A549 (cell line): ENCODE data around the gene CRACR2B.
A peak's percentile ranks its signal among the peaks of the same experiment; 100 is the strongest.

Source experiments
- BCL3 ChIP-seq: fragments of >200 bp; sonication (Bioruptor Twin); formaldehyde crosslinking; IDR thresholded peaks from 3 replicates; pipeline ENCODE4 v1.6.1; 2016
- BHLHE40 ChIP-seq: IDR thresholded peaks from 2 replicates; pipeline ENCODE4 v1.6.1; 2012; ENCODE audit warnings: low read depth, low read length, inconsistent platforms
- CTCF ChIP-seq: fragments of >200 bp; sonication (Bioruptor Twin); formaldehyde crosslinking; IDR thresholded peaks from 3 replicates; pipeline ENCODE4 v1.5.1; 2016
- EP300 ChIP-seq, 2 experiments: fragments of >200 bp; sonication (Bioruptor Twin); formaldehyde crosslinking; IDR thresholded peaks; 2 replicates in 1 of 2; 3 replicates in 1 of 2; pipeline ENCODE4 v1.6.1; 2016 to 2017
- JUN ChIP-seq, 2 experiments: fragments of >200 bp; sonication (Bioruptor Twin); formaldehyde crosslinking; IDR thresholded peaks; 2 replicates in 1 of 2; 3 replicates in 1 of 2; pipeline ENCODE4 v1.6.1; 2016 to 2017
- MAX ChIP-seq: IDR thresholded peaks from 2 replicates; pipeline ENCODE4 v1.6.1; 2012
- PBX3 ChIP-seq: IDR thresholded peaks from 2 replicates; pipeline ENCODE4 v1.6.1; 2012
- POLR2A ChIP-seq: IDR thresholded peaks from 2 replicates; pipeline ENCODE4 v1.6.1; 2012; ENCODE audit warnings: mild to moderate bottlenecking, low read length
- POLR2AphosphoS2 ChIP-seq: conservative IDR thresholded peaks from 2 replicates; pipeline ENCODE4 v1.6.1; 2012; ENCODE audit warnings: low read length, improper control_type of control experiment, inconsistent platforms
- RAD21 ChIP-seq, 2 experiments: fragments of >200 bp in 1 of 2; sonication (Bioruptor Twin) in 1 of 2; formaldehyde crosslinking in 1 of 2; IDR thresholded peaks in 1 of 2; conservative IDR thresholded peaks in 1 of 2; 2 replicates in 1 of 2; 3 replicates in 1 of 2; pipeline ENCODE4 v1.6.1; 2012 to 2018; ENCODE audit warnings: inconsistent platforms in 1 of 2
- SREBF2 ChIP-seq: fragments of 450-650 bp; IDR thresholded peaks from 2 replicates; pipeline ENCODE4 v1.6.1; 2014; ENCODE audit warnings: mild to moderate bottlenecking, moderate library complexity
- TFCP2L1 ChIP-seq: fragments of 250-450 bp; sonication (Bioruptor Pico); IDR thresholded peaks from 2 replicates; pipeline ENCODE4 v1.5.0; 2021; ENCODE audit warnings: mild to moderate bottlenecking
- TP53 ChIP-seq: fragments of 250-450 bp; sonication (Bioruptor Pico); IDR thresholded peaks from 2 replicates; pipeline ENCODE4 v1.5.0; 2021; ENCODE audit warnings: mild to moderate bottlenecking, moderate library complexity
- USF2 ChIP-seq: fragments of 450-650 bp; IDR thresholded peaks from 2 replicates; pipeline ENCODE4 v1.6.1; 2014; ENCODE audit warnings: antibody characterized with exemption

GRCh38 chr11:859394-860131 is 31.8 kb downstream of the CRACR2B start:
- TF ChIP-seq CTCF, result no peak
- TF ChIP-seq MAX, result no peak
- no peak for TF ChIP-seq POLR2A
- no peak for TF ChIP-seq SREBF2
- TF ChIP-seq BHLHE40, result no peak
- peak; percentile 83 for TF ChIP-seq USF2
- no peak for TF ChIP-seq TFCP2L1 (CRISPR knock-in tag)
- TF ChIP-seq BCL3, result no peak
- TF ChIP-seq EP300 (IDR thresholded peaks at IDR 0.05), result no peak
- TF ChIP-seq RAD21 (conservative IDR thresholded peaks at IDR 0.05 in 1 of 2, IDR thresholded peaks at IDR 0.05 in 1 of 2), result no peak
- TF ChIP-seq PBX3, result no peak; the same call in 1 of the 2 replicates
- no peak for TF ChIP-seq POLR2AphosphoS2
- no peak for TF ChIP-seq JUN (IDR thresholded peaks at IDR 0.05)
- no peak for TF ChIP-seq TP53 (CRISPR knock-in tag)
